ENCODE data around the gene INHBC. TPM values are rescaled to one million over a fixed set of nuclear protein-coding genes. Genes with fewer than 3 reads are reported as not detected.

The INHBC gene
- total RNA-seq, 1 experiment from 2014 or later: not detected

- no peak for DNase-seq
- POLR2A ChIA-PET (ENCODE audit: unreplicated experiment): no interaction called here
These were observed 44.4 kb downstream of the INHBC start for GRCh38 chr12:57479043-57479375.

DNA sequence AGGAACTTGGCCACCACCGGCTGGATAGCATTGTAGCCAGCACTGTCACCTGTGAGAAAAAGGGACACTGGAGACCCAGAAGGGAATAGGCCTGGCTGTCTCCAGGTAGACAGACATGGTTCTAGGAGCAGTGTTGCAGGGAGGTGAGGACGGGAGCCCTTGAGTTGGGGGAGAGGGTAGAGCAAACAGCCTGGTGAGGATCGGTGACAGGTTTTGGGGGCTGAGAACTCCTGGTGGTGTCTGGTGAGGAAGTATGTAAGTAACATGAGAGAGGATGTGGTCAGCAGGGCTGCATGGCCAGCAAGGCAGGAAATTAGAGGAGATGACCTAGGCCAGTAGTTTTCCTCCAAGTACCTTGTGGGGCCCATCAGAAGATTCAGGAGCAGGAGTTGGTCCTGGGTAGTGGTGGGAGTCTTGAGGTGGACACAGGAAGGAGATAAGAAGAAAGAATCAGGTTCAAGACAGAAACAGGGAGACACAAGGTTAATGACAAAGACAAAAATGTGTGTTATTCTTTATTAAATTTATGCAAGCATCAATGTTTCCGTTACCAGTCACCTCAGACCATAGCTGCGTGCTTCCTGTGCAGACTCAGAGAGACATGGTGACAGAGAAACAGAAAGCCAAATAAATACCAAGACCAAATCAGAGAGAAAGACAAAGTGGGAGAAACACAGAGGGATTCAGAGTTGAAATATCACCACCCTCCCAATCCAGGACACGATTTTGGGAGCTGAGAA lies 45.0 kb downstream of the INHBC start, which contains the start of gene ARHGAP9:
ARHGAP9 (minus strand) TSS at position 491 of the 740 bp plus-strand sequence; CDS start at position 31, 460 bp downstream.
- no peaks in the 10 kb centered on the region for H3K4me1 ChIP-seq (ENCODE audit: insufficient read depth, low read length)
- intact Hi-C loops (cut with micrococcal nuclease): no loop called here
- no TSS peak for BruUV-seq (replicated peaks)
- H4K20me1 ChIP-seq (ENCODE audit: low read length): no peaks in the 10 kb centered on the region
- POLR2A ChIA-PET (ENCODE audit: unreplicated experiment): no interaction called here
- H3K27me3 ChIP-seq (ENCODE audit: low read length): peaks cover 26% of the 10 kb centered on the region
- H3K27ac ChIP-seq (ENCODE audit: low read length): no peak within 1 kb of the TSS
- no peak within 1 kb of the TSS for H3K4me3 ChIP-seq (ENCODE audit: low read length)
- H3K9me3 ChIP-seq (ENCODE audit: low read length): no peaks in the 10 kb centered on the region
- no peaks in the 10 kb centered on the region for H3K36me3 ChIP-seq (ENCODE audit: low read depth, low read length)
- H3K9me2 ChIP-seq (replicated peaks; ENCODE audit: low read length): no peaks in the 10 kb centered on the region
- no peak within 1 kb of the TSS for H2AFZ ChIP-seq (ENCODE audit: low read length)
- CTCF ChIA-PET: no interaction called here
- no peaks in the 10 kb centered on the region for H3K79me2 ChIP-seq (ENCODE audit: low read length)
- no peak within 1 kb of the TSS for H3K4me2 ChIP-seq (ENCODE audit: low read length)
- DNase-seq: no peak
- no peak for ATAC-seq
- no peak for TF ChIP-seq EZH2 (IDR thresholded peaks at IDR 0.05; ENCODE audit: low read length, unreplicated experiment)
- TF ChIP-seq EZH2phosphoT487 (IDR thresholded peaks at IDR 0.05; ENCODE audit: borderline replicate concordance, low read length): no peak
- TF ChIP-seq CTCF (conservative IDR thresholded peaks at IDR 0.05; ENCODE audit: low read depth, low read length): no peak
- H3K9ac ChIP-seq (ENCODE audit: low read length): no peak within 1 kb of the TSS
- no peaks in the 10 kb centered on the region for H3F3A ChIP-seq (ENCODE audit: low read length, unreplicated experiment)

More at GRCh38 chr12:57479043-57479375, 44.4 kb downstream of the INHBC start:
- H3K36me3 ChIP-seq (ENCODE audit: low read depth, low read length): no peaks in the 10 kb centered on the region
- no peak overlapping the region for H2AFZ ChIP-seq (ENCODE audit: low read length)
- H3K9me2 ChIP-seq (replicated peaks; ENCODE audit: low read length): no peaks in the 10 kb centered on the region
- no peak for TF ChIP-seq EZH2phosphoT487 (IDR thresholded peaks at IDR 0.05; ENCODE audit: borderline replicate concordance, low read length)
- no peak for TF ChIP-seq CTCF (conservative IDR thresholded peaks at IDR 0.05; ENCODE audit: low read depth, low read length)
- no peak for TF ChIP-seq EZH2 (IDR thresholded peaks at IDR 0.05; ENCODE audit: low read length, unreplicated experiment)
- H4K20me1 ChIP-seq (ENCODE audit: low read length): no peaks in the 10 kb centered on the region
- no peaks in the 10 kb centered on the region for H3K79me2 ChIP-seq (ENCODE audit: low read length)
- peaks cover 32% of the 10 kb centered on the region for H3K27me3 ChIP-seq (ENCODE audit: low read length)
- intact Hi-C loops (cut with micrococcal nuclease): no loop called here
- no peak overlapping the region for H3K9ac ChIP-seq (ENCODE audit: low read length)
- no peaks in the 10 kb centered on the region for H3K4me1 ChIP-seq (ENCODE audit: insufficient read depth, low read length)
- no peak overlapping the region for H3K4me3 ChIP-seq (ENCODE audit: low read length)
- H3K4me2 ChIP-seq (ENCODE audit: low read length): no peak overlapping the region
- ATAC-seq: no peak
- H3K9me3 ChIP-seq (ENCODE audit: low read length): no peaks in the 10 kb centered on the region
- no peak overlapping the region for H3K27ac ChIP-seq (ENCODE audit: low read length)
- H3F3A ChIP-seq (ENCODE audit: low read length, unreplicated experiment): no peaks in the 10 kb centered on the region
- BruUV-seq (replicated peaks): no TSS peak
- CTCF ChIA-PET: no interaction called here

DNA sequence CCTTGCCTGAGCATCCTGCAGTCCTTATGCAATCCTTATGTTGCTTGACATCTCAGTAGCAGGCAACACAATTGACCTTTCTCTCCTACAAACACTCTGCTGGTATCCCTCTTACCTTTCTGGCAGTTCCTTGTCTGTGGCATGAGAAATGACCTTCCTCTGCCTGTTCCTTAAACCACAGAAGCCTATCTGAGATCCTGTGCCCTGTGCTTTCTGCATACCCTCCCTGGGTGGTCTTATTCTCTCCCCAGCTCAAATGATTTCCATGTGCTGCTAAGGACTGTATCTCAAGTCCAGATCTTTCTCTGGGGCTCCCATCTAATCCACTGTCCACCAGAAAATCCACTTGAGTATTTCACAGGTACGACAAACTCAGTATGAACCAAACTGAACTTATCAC lies 47.1 kb downstream of the INHBC start:
- intact Hi-C loops (cut with micrococcal nuclease): no loop called here
- Histone ChIP-seq H3K27me3 (ENCODE audit: low read length) (peaks cover 5% of the 10 kb centered on the region; the same call in 1 of the 2 replicates), H3F3A (ENCODE audit: low read length, unreplicated experiment) (no peaks in the 10 kb centered on the region), H3K4me3 (ENCODE audit: low read length) (no peak overlapping the region), H3K9me2 (replicated peaks; ENCODE audit: low read length) (no peaks in the 10 kb centered on the region), H3K36me3 (ENCODE audit: low read depth, low read length) (no peaks in the 10 kb centered on the region), H3K4me2 (ENCODE audit: low read length) (no peak overlapping the region), H3K27ac (ENCODE audit: low read length) (no peak overlapping the region), H4K20me1 (ENCODE audit: low read length) (no peaks in the 10 kb centered on the region), H3K4me1 (ENCODE audit: insufficient read depth, low read length) (no peaks in the 10 kb centered on the region), H2AFZ (ENCODE audit: low read length) (no peak overlapping the region), H3K79me2 (ENCODE audit: low read length) (no peaks in the 10 kb centered on the region), H3K9me3 (ENCODE audit: low read length) (no peaks in the 10 kb centered on the region), H3K9ac (ENCODE audit: low read length) (no peak overlapping the region)
- ChIA-PET POLR2A (ENCODE audit: unreplicated experiment) (no interaction called here), CTCF (no interaction called here)
- no peak for ATAC-seq
- no TSS peak for BruUV-seq (replicated peaks)
- TF ChIP-seq EZH2phosphoT487 (IDR thresholded peaks at IDR 0.05; ENCODE audit: borderline replicate concordance, low read length) (no peak), EZH2 (IDR thresholded peaks at IDR 0.05; ENCODE audit: low read length, unreplicated experiment) (no peak), CTCF (conservative IDR thresholded peaks at IDR 0.05; ENCODE audit: low read depth, low read length) (no peak)
- DNase-seq: no peak

All from PC-3 (cell line).